Measurements from ENCODE around the gene TGIF1.

The TGIF1 gene

DNA sequence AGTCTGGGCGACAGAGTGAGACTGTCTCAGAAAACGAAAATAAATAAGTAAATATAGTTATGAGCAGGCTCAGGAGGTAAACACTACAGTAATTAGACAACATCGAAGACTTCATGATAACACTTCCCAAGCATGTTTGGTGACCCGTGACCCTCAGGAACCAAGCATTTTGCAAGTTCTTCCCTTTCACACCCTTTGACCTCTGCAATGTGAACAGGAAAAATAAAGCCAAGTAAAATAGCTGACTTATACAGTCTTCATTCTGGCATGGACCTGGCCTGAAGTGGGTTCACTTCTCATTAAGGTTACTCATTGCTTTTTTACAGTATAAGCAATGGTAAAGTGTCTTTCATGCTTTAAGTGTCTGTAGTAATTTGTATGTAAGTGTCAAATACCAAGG, 15.3 kb upstream of the TGIF1 start:
- DNase-seq (ENCODE audit: low read depth in 2 of 2) = no peak

- no peak for DNase-seq (ENCODE audit: low read depth in 2 of 2)
These were observed 9.6 kb upstream of the TGIF1 start for GRCh38 chr18:3440341-3440740.

- DNase-seq (ENCODE audit: low read depth in 2 of 2) = no peak
These were observed 8.7 kb upstream of the TGIF1 start for GRCh38 chr18:3441290-3441689.

DNA sequence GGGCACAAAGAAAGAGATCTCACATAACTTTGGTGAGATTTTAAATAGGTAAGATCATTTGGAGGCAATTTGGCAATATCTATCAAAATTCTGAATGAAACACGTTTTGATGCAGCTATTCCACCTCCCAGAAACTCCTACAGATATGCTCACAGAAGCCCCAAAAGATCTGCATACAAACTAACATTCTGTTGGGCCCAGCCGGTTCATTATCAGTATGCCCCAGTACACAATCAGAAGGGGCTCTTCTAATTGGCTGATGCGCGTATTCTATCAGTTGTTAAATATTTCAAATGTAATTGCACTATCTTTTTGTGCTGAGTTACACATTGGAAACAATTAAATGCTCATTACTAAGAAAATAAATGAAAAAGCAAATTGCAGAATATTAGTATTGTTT, 7.1 kb upstream of the TGIF1 start:
- no peak for DNase-seq (ENCODE audit: low read depth in 2 of 2)

GRCh38 chr18:3444296-3444695, 5.7 kb upstream of the TGIF1 start:
- no peak for DNase-seq (ENCODE audit: low read depth in 2 of 2)

DNA sequence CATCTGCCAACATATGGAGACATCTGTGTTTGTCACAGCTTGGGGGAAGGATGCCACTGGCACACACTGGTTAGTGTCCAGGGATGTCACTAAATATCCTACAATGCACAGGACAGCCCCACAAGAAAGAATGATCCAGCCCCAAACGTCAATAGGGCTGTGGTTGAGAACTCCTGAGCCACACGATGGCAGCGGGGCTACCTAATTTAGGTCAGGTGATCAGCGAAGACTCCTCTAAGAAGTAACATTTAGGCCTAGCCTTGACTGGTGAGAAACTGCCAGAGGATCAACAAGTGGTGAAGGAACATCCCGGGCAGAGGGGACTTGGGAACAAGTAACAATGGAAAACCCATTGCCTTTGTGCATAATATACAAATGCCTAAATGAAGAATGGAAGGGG, 5.0 kb upstream of the TGIF1 start:
- DNase-seq (ENCODE audit: low read depth in 2 of 2) = no peak

DNA sequence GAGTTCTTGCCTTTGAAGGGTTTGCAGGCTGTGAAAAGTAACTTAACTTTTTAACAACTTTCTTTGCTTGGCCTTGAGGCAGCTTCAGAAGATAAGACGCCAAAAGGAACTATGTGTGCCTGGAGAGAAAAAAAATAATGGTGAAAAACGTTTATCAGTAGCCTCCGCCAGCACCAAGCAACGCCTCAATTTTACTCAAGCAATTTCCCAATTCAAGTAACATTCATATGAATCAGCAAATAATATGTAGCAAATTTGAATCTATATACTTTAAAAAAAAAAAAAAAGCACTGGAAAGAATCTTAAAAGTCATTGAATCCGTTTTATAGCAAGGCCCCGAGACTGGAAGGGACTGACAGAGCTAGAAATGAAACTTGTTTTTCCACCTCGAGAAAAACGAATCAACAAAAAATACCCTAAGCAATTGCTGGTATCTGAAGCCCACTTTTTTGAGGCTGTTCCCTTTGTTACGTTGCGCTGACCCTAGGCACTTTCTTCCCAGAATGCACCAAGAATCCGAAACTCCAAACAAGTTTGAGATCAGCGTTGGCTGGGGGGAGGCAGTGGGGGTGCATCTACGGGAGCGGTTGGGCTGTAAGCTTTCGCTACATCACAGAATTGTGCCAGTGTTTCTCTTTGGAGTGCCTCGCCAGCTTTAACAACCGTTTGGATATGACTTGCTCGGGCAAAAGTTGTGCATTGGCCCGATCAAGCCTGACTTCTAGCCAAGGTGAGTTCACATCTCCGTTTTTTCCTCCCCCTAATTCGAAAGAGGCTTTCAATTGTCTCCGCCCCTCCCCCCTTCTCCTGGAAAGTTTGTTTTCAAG, 2.7 kb upstream of the TGIF1 start:
- no peak for DNase-seq (ENCODE audit: low read depth in 2 of 2)

- peak; percentile 61 to 64 for DNase-seq (ENCODE audit: low read depth in 2 of 2)
These were observed 1.8 kb upstream of the TGIF1 start for GRCh38 chr18:3447895-3448837.

GRCh38 chr18:3448838-3449511, 997 bp upstream of the TGIF1 start:
- peak; percentile 60 to 68 for DNase-seq (ENCODE audit: low read depth in 2 of 2)

- peak in 1 of 2 donors; percentile 62 for DNase-seq (ENCODE audit: low read depth in 2 of 2)
These were observed 410 bp upstream of the TGIF1 start for GRCh38 chr18:3449512-3450011.

- DNase-seq (ENCODE audit: low read depth in 2 of 2) = no peak
These were observed 819 bp downstream of the TGIF1 start for GRCh38 chr18:3450799-3451182.

DNA sequence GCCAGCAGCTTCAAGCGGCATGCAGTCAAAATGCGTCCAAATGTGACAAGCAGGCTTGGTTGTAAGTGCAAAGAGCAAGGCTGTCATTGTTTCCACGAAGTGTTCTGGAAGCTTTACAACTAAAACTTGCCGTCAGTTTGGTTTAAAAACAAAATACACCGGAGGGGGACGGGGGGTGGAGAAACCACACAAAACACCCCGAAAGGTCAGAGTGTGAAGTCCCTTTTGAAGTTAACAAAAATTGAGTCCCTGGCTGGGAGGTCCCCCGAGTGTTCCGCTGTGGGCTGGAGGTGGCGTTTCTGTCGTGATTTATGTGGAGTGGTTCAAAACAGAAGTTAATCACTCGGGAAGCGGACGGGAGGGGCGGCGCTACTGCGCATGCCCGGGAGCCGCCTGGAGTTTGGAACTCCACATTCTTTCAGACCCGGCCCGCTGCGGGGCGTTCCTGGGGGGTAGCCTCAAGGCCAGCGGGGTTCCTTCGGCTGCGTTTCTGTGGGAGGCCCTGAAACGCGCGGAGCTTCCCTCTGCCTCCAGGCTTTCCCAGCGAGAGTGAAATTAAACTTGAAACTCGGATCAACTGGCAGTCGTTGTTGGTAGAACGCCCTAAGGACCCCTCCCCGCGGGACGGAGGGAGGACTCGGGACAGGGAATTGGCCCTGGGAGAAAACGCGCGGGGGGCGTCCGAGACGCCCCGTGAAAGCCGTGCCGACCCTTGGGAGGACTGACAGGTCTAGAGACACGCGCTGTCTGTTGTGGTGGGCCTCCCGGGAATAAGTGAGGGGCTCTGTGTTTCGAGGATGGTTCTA, 1.4 kb downstream of the TGIF1 start:
- DNase-seq (ENCODE audit: low read depth in 2 of 2) = peak; percentile 69 to 73

DNA sequence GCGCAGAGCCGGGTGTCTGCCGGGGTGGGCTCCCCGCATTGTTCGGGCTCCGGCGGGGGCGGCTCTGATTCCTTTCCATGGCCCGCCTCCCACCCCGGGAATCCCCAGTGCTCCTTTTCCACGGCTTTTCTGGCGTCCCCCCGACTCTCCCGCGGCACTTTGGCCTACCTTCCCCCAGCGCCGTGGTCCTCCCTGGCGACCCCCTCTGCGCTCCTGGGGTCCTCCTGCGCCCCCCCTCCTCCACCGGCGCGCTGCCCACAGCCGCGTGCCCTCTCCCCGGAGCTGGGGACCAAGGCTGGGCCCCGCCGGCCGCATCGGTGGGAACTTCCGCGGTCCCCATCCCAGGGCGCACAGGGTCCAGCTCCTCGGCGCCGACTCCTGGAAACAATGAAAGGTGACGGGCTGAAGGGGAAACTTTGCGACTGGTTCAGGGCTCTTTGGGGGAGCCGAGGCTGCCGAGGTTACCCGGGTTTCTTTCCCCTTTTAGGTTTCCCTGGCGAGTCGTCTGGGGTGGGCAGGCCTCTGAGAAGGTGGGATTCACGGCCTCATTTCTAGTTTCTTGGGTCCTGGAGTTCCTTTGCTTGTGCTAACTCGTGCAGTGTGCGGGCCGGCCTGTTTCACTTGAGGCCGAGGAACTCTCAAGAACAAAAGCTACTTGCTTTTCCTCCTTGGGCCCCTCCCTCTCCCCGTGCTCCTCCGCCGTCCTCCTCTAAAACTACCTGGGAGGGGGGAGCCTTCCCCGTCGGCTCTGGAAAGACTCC, 2.2 kb downstream of the TGIF1 start:
- no peak for DNase-seq (ENCODE audit: low read depth in 2 of 2)

DNA sequence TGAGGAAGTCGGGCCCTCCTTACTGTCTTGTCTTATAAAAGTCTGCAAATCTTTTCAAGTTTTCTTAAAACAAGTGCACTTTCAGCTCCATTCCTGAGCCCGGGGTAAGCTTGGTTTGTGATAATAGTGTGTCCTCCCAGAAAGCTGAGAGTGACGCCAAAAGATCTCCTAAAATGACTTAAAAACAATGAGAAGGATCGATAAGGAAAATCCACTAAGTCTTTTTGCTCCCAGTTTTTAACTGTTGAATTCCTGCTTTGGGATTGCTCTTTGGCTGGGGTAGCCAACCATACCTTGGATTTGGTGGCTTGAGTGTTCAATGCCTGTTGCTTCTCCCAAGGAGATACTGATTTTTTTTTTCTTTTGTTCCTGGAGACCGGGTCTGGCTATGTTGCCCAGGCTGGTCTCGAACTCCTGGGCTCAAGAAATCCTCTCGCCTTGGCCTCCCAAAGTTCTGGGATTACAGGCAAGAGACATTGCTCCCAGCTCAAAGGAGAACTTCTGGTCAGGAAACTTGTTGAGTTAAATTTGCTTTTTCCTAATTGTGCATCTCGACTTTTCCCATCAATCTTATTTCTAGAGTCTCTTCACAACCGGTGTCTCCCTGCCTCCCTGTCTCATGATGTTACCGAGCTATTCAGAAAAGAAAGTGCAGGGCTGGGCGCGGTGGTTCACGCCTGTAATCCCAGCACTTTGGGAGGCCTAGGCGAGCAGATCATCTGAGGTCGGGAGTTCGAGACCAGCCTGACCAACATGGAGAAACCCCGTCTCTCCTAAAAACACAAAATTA, 3.0 kb downstream of the TGIF1 start:
- no peak for DNase-seq (ENCODE audit: low read depth in 2 of 2)

GRCh38 chr18:3453540-3454364, 3.8 kb downstream of the TGIF1 start:
- no peak for DNase-seq (ENCODE audit: low read depth in 2 of 2)

DNA sequence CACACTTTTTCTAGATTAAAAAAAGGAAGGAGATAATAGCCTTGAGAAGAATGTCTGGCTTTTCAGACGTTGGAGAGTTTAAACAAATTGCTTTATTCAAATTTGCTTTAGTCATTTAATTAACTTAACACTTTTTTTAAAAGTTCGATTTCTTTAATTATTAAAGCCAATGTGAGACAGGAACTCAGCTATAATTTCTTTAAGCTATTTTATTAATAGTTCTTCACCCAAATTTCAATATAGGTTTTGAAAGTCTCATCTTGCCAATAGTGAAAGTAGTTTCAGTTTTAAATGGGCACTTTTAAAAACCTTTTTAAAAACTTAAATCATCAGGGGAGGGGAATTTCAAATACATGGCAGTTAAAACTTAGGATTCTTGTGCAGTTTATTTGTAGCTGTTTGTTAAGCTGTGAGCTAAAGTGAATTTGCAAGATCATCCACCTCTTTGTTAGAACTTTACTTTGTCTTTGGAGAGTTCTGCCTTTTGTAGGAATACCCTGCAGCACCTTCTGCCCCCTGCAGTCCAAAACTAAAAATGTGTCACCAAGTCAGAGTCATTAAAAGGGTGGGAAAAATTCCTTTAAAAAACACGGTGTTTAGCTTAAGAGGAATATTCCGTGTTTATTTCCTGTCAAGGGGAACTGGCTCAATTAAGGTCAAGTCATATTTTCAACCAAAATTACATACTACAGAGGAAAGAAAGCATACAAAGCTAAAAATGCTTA, 4.6 kb downstream of the TGIF1 start:
- DNase-seq (ENCODE audit: low read depth in 2 of 2) = no peak

DNA sequence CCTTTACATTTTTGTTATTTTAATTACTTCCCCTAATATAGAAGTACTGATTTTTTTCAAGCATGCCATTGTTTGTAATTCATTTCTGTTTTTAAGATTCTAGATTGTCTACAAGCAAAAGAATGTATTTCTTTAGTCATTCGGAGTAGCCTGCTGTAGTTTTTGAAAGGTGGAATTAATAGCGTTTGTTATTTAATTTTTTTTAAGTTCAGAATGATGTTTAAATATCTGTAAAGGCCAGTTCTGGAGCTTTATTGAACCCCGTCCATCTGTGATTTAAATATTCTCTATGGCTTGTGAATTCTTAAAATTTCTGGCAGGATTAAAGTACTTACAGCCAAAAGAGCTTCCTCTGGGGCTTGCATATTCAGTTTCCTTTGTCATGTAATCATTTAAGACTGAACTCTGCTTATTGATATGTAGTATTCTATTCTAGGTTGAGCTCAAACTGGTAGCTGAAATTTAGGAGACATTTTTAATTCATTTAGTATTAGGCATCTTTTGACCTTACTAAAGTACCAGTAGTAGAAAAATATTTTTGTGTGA, 5.2 kb downstream of the TGIF1 start:
- no peak for DNase-seq (ENCODE audit: low read depth in 2 of 2)

All from stimulated activated CD8-positive, alpha-beta memory T cell treated with anti-CD3 and anti-CD28 coated beads, Interleukin-2, amount 100 ng/mL, for 1 hour (primary cell).